BLaER1 treated with 17β-estradiol and CSF1 and Interleukin-3, amounts not matched to agents 10 nM and 100 nM (cell line): ENCODE measurements around the gene MPST.
A peak's percentile ranks its signal among the peaks of the same experiment; 100 is the strongest.

Experiments
- H3K27ac ChIP-seq, 11 experiments: shearing (Covaris generic); formaldehyde crosslinking; 2 replicates each; pipeline ENCODE4 v1.8.1; 2022
- H3K27me3 ChIP-seq, 11 experiments: shearing (Covaris generic); formaldehyde crosslinking; 2 replicates each; pipeline ENCODE4 v1.8.1; 2022
- H3K36me3 ChIP-seq, 11 experiments: shearing (Covaris generic); formaldehyde crosslinking; 2 replicates each; pipeline ENCODE4 v1.8.1; 2022
- H3K4me1 ChIP-seq, 10 experiments: shearing (Covaris generic); formaldehyde crosslinking; 2 replicates each; pipeline ENCODE4 v1.8.1; 2022
- H3K4me2 ChIP-seq, 11 experiments: shearing (Covaris generic); formaldehyde crosslinking; 2 replicates each; pipeline ENCODE4 v1.8.1; 2022
- H3K4me3 ChIP-seq, 10 experiments: shearing (Covaris generic); formaldehyde crosslinking; 2 replicates each; pipeline ENCODE4 v1.8.1; 2022
- H3K9ac ChIP-seq, 11 experiments: shearing (Covaris generic); formaldehyde crosslinking; 2 replicates each; pipeline ENCODE4 v1.8.1; 2022
- H3K9me3 ChIP-seq, 11 experiments: shearing (Covaris generic); formaldehyde crosslinking; replicated peaks in 1 of 11; 2 replicates each; pipeline ENCODE4 v1.8.1; 2022
- H4K20me1 ChIP-seq, 11 experiments: shearing (Covaris generic); formaldehyde crosslinking; 2 replicates each; pipeline ENCODE4 v1.8.1; 2022
- Cebpa-rat ChIP-seq, 11 experiments: shearing (Covaris generic); IDR thresholded peaks; 2 replicates each; pipeline ENCODE4 v1.8.1; 2022

The MPST gene

DNA sequence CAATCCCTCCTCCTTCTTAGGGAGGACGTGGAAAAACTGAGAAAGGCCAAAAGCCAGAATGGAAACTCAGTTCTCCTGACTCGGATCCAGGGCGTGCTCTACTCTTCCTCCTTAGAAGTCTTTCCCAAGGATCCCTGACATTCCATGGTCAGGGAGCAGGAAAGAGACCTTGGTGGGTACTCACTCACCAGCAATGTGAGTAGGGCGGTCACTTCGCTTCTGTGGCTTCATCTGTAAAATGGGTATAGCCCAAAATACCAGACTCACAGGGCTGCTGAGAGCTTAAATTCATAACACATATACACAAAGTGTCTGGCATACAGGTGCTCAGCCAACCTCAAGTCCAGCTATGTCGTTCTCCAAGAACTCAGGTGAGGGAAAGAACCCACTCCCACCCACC lies 31.4 kb downstream of the MPST start:
- Histone ChIP-seq H3K4me1 (peaks cover 46 to 68% (median 65%) of the 10 kb centered on the region in 10 experiments), H3K27ac (peak overlapping the region in 5 of 11 experiments; percentile 23 to 61 (median 49); a peak in 9 of 22 replicates), H3K4me3 (no peak overlapping the region; a peak in 1 of 20 replicates), H3K9ac (peak overlapping the region in 1 of 11 experiments; percentile 38; a peak in 2 of 22 replicates), H3K36me3 (peaks cover 2 to 27% (median 15%) of the 10 kb centered on the region in 11 experiments; a peak in 19 of 22 replicates), H3K4me2 (peak overlapping the region in 9 of 11 experiments; percentile 13 to 100 (median 96); a peak in 16 of 22 replicates), H3K9me3 (no peaks in the 10 kb centered on the region), H3K27me3 (no peaks in the 10 kb centered on the region), H4K20me1 (peaks cover 0 to 36% (median 17%) of the 10 kb centered on the region in 11 experiments; a peak in 13 of 22 replicates)
- no peak for TF ChIP-seq Cebpa-rat (IDR thresholded peaks at IDR 0.05)

GRCh38 chr22:37051391-37052385 lies 32.1 kb downstream of the MPST start, which contains the start of gene KCTD17:
KCTD17 (plus strand) TSS chr22:37051742; CDS start chr22:37051761, 19 bp downstream.
- peak within 1 kb of the TSS; percentile 74 to 93 (median 85) for H3K4me3 ChIP-seq
- H3K9me3 ChIP-seq = no peaks in the 10 kb centered on the region
- H3K36me3 ChIP-seq = peaks cover 9 to 35% (median 23%) of the 10 kb centered on the region in 11 experiments
- H3K9ac ChIP-seq = peak within 1 kb of the TSS; percentile 71 to 87 (median 82)
- H3K27me3 ChIP-seq = no peaks in the 10 kb centered on the region
- TF ChIP-seq Cebpa-rat (IDR thresholded peaks at IDR 0.05) = no peak
- H4K20me1 ChIP-seq = peaks cover 0 to 36% (median 17%) of the 10 kb centered on the region in 11 experiments; a peak in 13 of 22 replicates
- H3K4me2 ChIP-seq = peak within 1 kb of the TSS; percentile 93 to 100 (median 97)
- H3K4me1 ChIP-seq = peaks cover 39 to 63% (median 58%) of the 10 kb centered on the region in 10 experiments
- peak within 1 kb of the TSS; percentile 49 to 75 (median 70); a peak in 20 of 22 replicates for H3K27ac ChIP-seq

GRCh38 chr22:37052386-37053309 lies 33.1 kb downstream of the MPST start:
- H3K27me3 ChIP-seq = no peaks in the 10 kb centered on the region
- H3K9ac ChIP-seq = peak overlapping the region; percentile 71 to 87 (median 82)
- peaks cover 0 to 36% (median 17%) of the 10 kb centered on the region in 11 experiments; a peak in 13 of 22 replicates for H4K20me1 ChIP-seq
- H3K4me2 ChIP-seq = peak overlapping the region; percentile 93 to 100 (median 97)
- no peaks in the 10 kb centered on the region for H3K9me3 ChIP-seq
- no peak for TF ChIP-seq Cebpa-rat (IDR thresholded peaks at IDR 0.05)
- H3K27ac ChIP-seq = peak overlapping the region in 7 of 11 experiments; percentile 65 to 75 (median 71); a peak in 9 of 22 replicates
- H3K4me3 ChIP-seq = peak overlapping the region; percentile 74 to 93 (median 85)
- peaks cover 39 to 55% (median 49%) of the 10 kb centered on the region in 10 experiments for H3K4me1 ChIP-seq
- H3K36me3 ChIP-seq = peaks cover 19 to 44% (median 32%) of the 10 kb centered on the region in 11 experiments

- Histone ChIP-seq H3K27me3 (no peaks in the 10 kb centered on the region), H3K36me3 (peaks cover 27 to 53% (median 41%) of the 10 kb centered on the region in 11 experiments), H3K9me3 (no peaks in the 10 kb centered on the region), H3K4me1 (peaks cover 39 to 55% (median 48%) of the 10 kb centered on the region in 10 experiments), H4K20me1 (peaks cover 0 to 40% (median 20%) of the 10 kb centered on the region in 11 experiments; a peak in 13 of 22 replicates), H3K4me2 (peak overlapping the region; percentile 93 to 100 (median 97)), H3K9ac (peak overlapping the region in 10 of 11 experiments; percentile 13 to 87 (median 80); a peak in 11 of 22 replicates), H3K4me3 (peak overlapping the region in 3 of 10 experiments; percentile 81 to 93 (median 86); a peak in 3 of 20 replicates), H3K27ac (peak overlapping the region in 1 of 11 experiments; percentile 46; a peak in 2 of 22 replicates)
- TF ChIP-seq Cebpa-rat (IDR thresholded peaks at IDR 0.05) = no peak
Observed at GRCh38 chr22:37053310-37054055, 33.9 kb downstream of the MPST start.

- no peaks in the 10 kb centered on the region for H3K9me3 ChIP-seq
- H3K4me3 ChIP-seq = peak overlapping the region in 1 of 10 experiments; percentile 93; a peak in 2 of 20 replicates
- TF ChIP-seq Cebpa-rat (IDR thresholded peaks at IDR 0.05) = no peak
- peaks cover 39 to 55% (median 48%) of the 10 kb centered on the region in 10 experiments for H3K4me1 ChIP-seq
- peak overlapping the region in 9 of 11 experiments; percentile 9 to 87 (median 46); a peak in 9 of 22 replicates for H3K9ac ChIP-seq
- H3K4me2 ChIP-seq = peak overlapping the region; percentile 93 to 100 (median 97)
- no peak overlapping the region; a peak in 2 of 22 replicates for H3K27ac ChIP-seq
- H3K36me3 ChIP-seq = peaks cover 32 to 58% (median 46%) of the 10 kb centered on the region in 11 experiments
- H4K20me1 ChIP-seq = peaks cover 0 to 45% (median 20%) of the 10 kb centered on the region in 11 experiments; a peak in 14 of 22 replicates
- no peaks in the 10 kb centered on the region for H3K27me3 ChIP-seq
Observed at GRCh38 chr22:37054056-37054395, 34.5 kb downstream of the MPST start.

DNA sequence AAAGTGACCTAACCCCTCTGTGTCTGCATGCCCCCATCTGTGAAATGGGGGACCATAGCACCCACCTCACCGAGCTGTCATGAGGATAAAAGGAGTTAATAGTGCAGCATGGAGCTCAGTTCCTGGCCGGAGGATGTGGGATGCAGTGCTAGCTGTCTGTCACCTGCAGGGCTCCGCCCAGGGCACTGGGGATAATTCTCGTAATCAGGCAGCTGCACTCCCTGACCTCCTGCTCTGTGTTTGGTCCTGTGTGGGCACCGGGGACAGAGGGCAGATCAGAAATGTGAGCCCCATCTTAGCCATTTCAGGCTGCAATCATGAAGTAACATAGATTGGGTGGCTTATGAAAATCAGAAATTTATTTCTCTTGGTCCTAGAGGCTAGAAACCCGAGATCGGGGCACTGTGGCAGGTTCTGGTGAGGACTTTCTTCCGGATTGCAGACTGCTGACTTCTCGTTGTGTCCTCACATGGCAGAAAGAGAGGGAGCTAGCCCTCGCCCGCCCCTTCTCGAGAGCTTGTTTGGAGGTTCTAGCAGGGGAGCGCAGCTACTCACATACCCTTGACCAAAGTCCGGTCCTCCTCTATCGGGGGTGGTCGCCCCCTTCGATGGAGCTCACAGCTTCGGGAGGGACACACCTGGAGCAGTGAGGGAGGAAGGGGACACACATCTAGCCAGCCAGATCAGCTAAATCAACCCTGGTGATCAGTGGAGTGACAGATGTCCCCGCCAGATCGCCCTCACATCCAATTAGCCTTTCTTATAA lies 35.2 kb downstream of the MPST start:
- H3K4me2 ChIP-seq = peak overlapping the region; percentile 93 to 100 (median 97)
- peaks cover 39 to 55% (median 53%) of the 10 kb centered on the region in 10 experiments for H3K4me1 ChIP-seq
- H3K27me3 ChIP-seq = no peaks in the 10 kb centered on the region
- peaks cover 34 to 66% (median 54%) of the 10 kb centered on the region in 11 experiments for H3K36me3 ChIP-seq
- peaks cover 0 to 53% (median 20%) of the 10 kb centered on the region in 11 experiments; a peak in 15 of 22 replicates for H4K20me1 ChIP-seq
- no peak for TF ChIP-seq Cebpa-rat (IDR thresholded peaks at IDR 0.05)
- H3K9ac ChIP-seq = peak overlapping the region in 7 of 11 experiments; percentile 7 to 87 (median 46); a peak in 7 of 22 replicates
- no peaks in the 10 kb centered on the region for H3K9me3 ChIP-seq
- H3K27ac ChIP-seq = no peak overlapping the region
- H3K4me3 ChIP-seq = no peak overlapping the region; a peak in 1 of 20 replicates

- Histone ChIP-seq H3K4me2 (no peak overlapping the region), H3K9me3 (no peaks in the 10 kb centered on the region), H3K27me3 (no peaks in the 10 kb centered on the region), H3K9ac (no peak overlapping the region), H4K20me1 (peaks cover 0 to 67% (median 25%) of the 10 kb centered on the region in 11 experiments; a peak in 16 of 22 replicates), H3K4me1 (peaks cover 27 to 63% (median 58%) of the 10 kb centered on the region in 10 experiments), H3K36me3 (peaks cover 38 to 80% (median 61%) of the 10 kb centered on the region in 11 experiments), H3K27ac (no peak overlapping the region), H3K4me3 (no peak overlapping the region)
- TF ChIP-seq Cebpa-rat (IDR thresholded peaks at IDR 0.05) = no peak
Observed at GRCh38 chr22:37056246-37056645, 36.7 kb downstream of the MPST start.
